GM23338 (cell line): ENCODE data around the gene LALBA. TPM values are rescaled to one million over a fixed set of nuclear protein-coding genes. Genes with fewer than 3 reads are reported as not detected.
"Not testable (repeated sequence)": the region's sequence is repeated elsewhere in the genome, so short reads cannot be mapped to it uniquely, and the experiment has no call there.

Source experiments
- ATAC-seq: fragments of 200-7000 bp; cut with Tn5 transposase; 3 replicates; pipeline ENCODE4 v1.9.1; 2020
- DNase-seq: peaks from one replicate; pipeline ENCODE4 v3.0.0-alpha.2; 2015; ENCODE audit warnings: low spot score
- H2AFZ ChIP-seq: fragments of 200-600 bp; sonication (generic); 2 replicates; pipeline ENCODE4 v1.8.0; 2016; ENCODE audit warnings: antibody characterized with exemption, mild to moderate bottlenecking, moderate library complexity
- H3F3A ChIP-seq: fragments of 200-600 bp; sonication (generic); replicated peaks from 2 replicates; pipeline ENCODE4 v1.8.0; 2017; ENCODE audit warnings: antibody characterized with exemption, mixed run types, low read depth
- H3K27ac ChIP-seq: fragments of 200-600 bp; sonication (generic); 2 replicates; pipeline ENCODE4 v1.6.1; 2016; ENCODE audit warnings: low read depth
- H3K27me3 ChIP-seq: fragments of 200-600 bp; sonication (generic); 2 replicates; pipeline ENCODE4 v1.8.0; 2016; ENCODE audit warnings: mild to moderate bottlenecking, mixed run types, moderate library complexity; ENCODE audit not compliant: insufficient read depth
- H3K36me3 ChIP-seq: fragments of 200-600 bp; sonication (generic); 2 replicates; pipeline ENCODE4 v1.8.0; 2016; ENCODE audit warnings: mild to moderate bottlenecking; ENCODE audit not compliant: insufficient read depth
- H3K4me1 ChIP-seq: fragments of 200-600 bp; sonication (generic); 2 replicates; pipeline ENCODE4 v1.8.0; 2016; ENCODE audit warnings: mild to moderate bottlenecking, moderate library complexity; ENCODE audit not compliant: insufficient read depth
- H3K4me2 ChIP-seq: fragments of 200-600 bp; sonication (generic); 2 replicates; pipeline ENCODE4 v1.7.1; 2017; ENCODE audit warnings: mixed run types
- H3K4me3 ChIP-seq: fragments of 200-600 bp; sonication (generic); 2 replicates; pipeline ENCODE4 v1.6.1; 2016; ENCODE audit warnings: mixed run types
- H3K79me2 ChIP-seq: fragments of 200-600 bp; sonication (generic); replicated peaks from 2 replicates; pipeline ENCODE4 v1.8.0; 2017; ENCODE audit warnings: mild to moderate bottlenecking; ENCODE audit not compliant: insufficient read depth
- H3K9me2 ChIP-seq: fragments of 200-600 bp; sonication (generic); 2 replicates; pipeline ENCODE4 v1.8.0; 2017; ENCODE audit not compliant: insufficient read depth
- H4K20me1 ChIP-seq: fragments of 200-600 bp; sonication (generic); replicated peaks from 2 replicates; pipeline ENCODE4 v1.8.0; 2017; ENCODE audit warnings: mild to moderate bottlenecking; ENCODE audit not compliant: insufficient read depth
- H3K27ac Mint-ChIP-seq: 2 replicates; pipeline ENCODE4 v1.8.0; 2020; ENCODE audit warnings: inconsistent platforms, mild to moderate bottlenecking, moderate library complexity, mixed read lengths
- H3K27me3 Mint-ChIP-seq: 3 replicates; pipeline ENCODE4 v1.8.0; 2022; ENCODE audit warnings: low read depth, mild to moderate bottlenecking, moderate library complexity, mixed read lengths, inconsistent platforms; ENCODE audit not compliant: insufficient read depth, poor library complexity
- H3K36me3 Mint-ChIP-seq: 3 replicates; pipeline ENCODE4 v1.8.0; 2021; ENCODE audit warnings: low read depth, mild to moderate bottlenecking, inconsistent platforms, moderate library complexity, mixed read lengths
- H3K4me1 Mint-ChIP-seq: 3 replicates; pipeline ENCODE4 v1.8.0; 2020; ENCODE audit warnings: mild to moderate bottlenecking, inconsistent platforms, mixed read lengths
- H3K4me3 Mint-ChIP-seq: 3 replicates; pipeline ENCODE4 v1.8.0; 2021; ENCODE audit warnings: moderate library complexity, mild to moderate bottlenecking, inconsistent platforms, mixed read lengths
- H3K9me3 Mint-ChIP-seq: 3 replicates; pipeline ENCODE4 v1.8.0; 2020; ENCODE audit warnings: moderate library complexity, mild to moderate bottlenecking, inconsistent platforms, mixed read lengths
- CTCF ChIP-seq, 2 experiments: fragments of 200-600 bp in 1 of 2; sonication (generic) in 1 of 2; conservative IDR thresholded peaks; 2 replicates each; pipeline versions ENCODE4 v1.5.1 to v1.6.1; 2016 to 2017; ENCODE audit warnings: antibody characterized with exemption in 2 of 2, low read depth in 2 of 2, mild to moderate bottlenecking in 2 of 2, moderate library complexity in 1 of 2
- EZH2 ChIP-seq: fragments of 200-600 bp; sonication (generic); IDR thresholded peaks from one replicate; pipeline ENCODE4 v1.8.0; 2017; ENCODE audit warnings: antibody characterized with exemption, mild to moderate bottlenecking, low read depth; ENCODE audit not compliant: unreplicated experiment
- JUNB ChIP-seq: IDR thresholded peaks from one replicate; pipeline ENCODE4 v1.6.1; 2016; ENCODE audit warnings: antibody characterized with exemption; ENCODE audit not compliant: unreplicated experiment
- POLR2AphosphoS5 ChIP-seq: IDR thresholded peaks from 2 replicates; pipeline ENCODE4 v1.6.1; 2016; ENCODE audit warnings: antibody characterized with exemption, low read depth
- REST ChIP-seq: IDR thresholded peaks from one replicate; pipeline ENCODE4 v1.6.1; 2018; ENCODE audit warnings: antibody characterized with exemption; ENCODE audit not compliant: unreplicated experiment
- ZNF462 ChIP-seq: fragments of 250-450 bp; sonication (Bioruptor Pico); IDR thresholded peaks from 2 replicates; pipeline ENCODE4 v1.5.0; 2020; ENCODE audit warnings: mild to moderate bottlenecking, moderate library complexity
- polyA plus RNA-seq: library from polyadenylated mRNA; unstranded; fragments of >200 nt; fragmentation: Nextera tagmentation; extraction: Ambion mirVana; gene quantifications from 2 replicates; pipeline ENCODE4 v1.2.1, GENCODE V29; 2016
- total RNA-seq: library from RNA; depleted of rRNA; stranded (reverse); fragments of >200 nt; shearing (Covaris generic); gene quantifications from 2 replicates; pipeline ENCODE4 v1.2.3, GENCODE V29; 2014

Gene LALBA
- total and polyA plus RNA-seq, 2 experiments from 2014 or later: not detected

- no peak for TF ChIP-seq ZNF462 (CRISPR knock-in tag)
- TF ChIP-seq CTCF (conservative IDR thresholded peaks at IDR 0.05; ENCODE audit: low read depth in 2 of 2): no peak
- TF ChIP-seq EZH2: no peak
- TF ChIP-seq JUNB: no peak
- no peak for TF ChIP-seq POLR2AphosphoS5
- TF ChIP-seq REST: no peak
These were observed 13.2 kb downstream of the LALBA start (continued) for GRCh38 chr12:48556631-48557030.

- ATAC-seq, H3K27ac ChIP-seq, H3K79me2 ChIP-seq, H2AFZ ChIP-seq, H4K20me1 ChIP-seq, H3K36me3 Mint-ChIP-seq, H3K36me3 ChIP-seq, H3K4me3 Mint-ChIP-seq, H3K27ac Mint-ChIP-seq, H3K4me2 ChIP-seq, H3K9me2 ChIP-seq, H3F3A ChIP-seq, H3K27me3 Mint-ChIP-seq, DNase-seq, H3K27me3 ChIP-seq, H3K4me3 ChIP-seq: not testable (repeated sequence)
- peaks cover 17% of the 10 kb centered on the region for H3K4me1 Mint-ChIP-seq
- peaks cover 38% of the 10 kb centered on the region for H3K9me3 Mint-ChIP-seq
- H3K4me1 ChIP-seq: peaks cover 11% of the 10 kb centered on the region
These were observed 16.0 kb downstream of the LALBA start for GRCh38 chr12:48553666-48554343.

GRCh38 chr12:48551636-48552035 lies 18.2 kb downstream of the LALBA start:
- H3K27me3 ChIP-seq, H3K79me2 ChIP-seq: not testable (repeated sequence)
- H3K9me3 Mint-ChIP-seq: peaks cover 45% of the 10 kb centered on the region

More at GRCh38 chr12:48551636-48552035, 18.2 kb downstream of the LALBA start:
- not testable (repeated sequence) for H3K36me3 ChIP-seq, H3K4me3 ChIP-seq, H4K20me1 ChIP-seq, H3K36me3 Mint-ChIP-seq, H3K27me3 Mint-ChIP-seq, ATAC-seq, H3K4me1 ChIP-seq, H3K4me2 ChIP-seq, H3K9me2 ChIP-seq, H3K27ac ChIP-seq, H3F3A ChIP-seq, H3K4me1 Mint-ChIP-seq, DNase-seq, H2AFZ ChIP-seq, H3K4me3 Mint-ChIP-seq, H3K27ac Mint-ChIP-seq
